Stimulated activated CD4-positive, alpha-beta T cell treated with anti-CD3 and anti-CD28 coated beads, Interleukin-4, amount 100 ng/mL, for 24 hours (primary cell): Measurements from ENCODE around the gene CPTP.

Experiments
- DNase-seq: peaks from one replicate; pipeline ENCODE4 v3.0.0-alpha.2; 2020

CPTP gene

GRCh38 chr1:1292851-1293250 is 31.8 kb upstream of the CPTP start:
- DNase-seq, result no peak

- no peak for DNase-seq
Observed at GRCh38 chr1:1293263-1294249, 31.0 kb upstream of the CPTP start.

GRCh38 chr1:1294250-1294890 is 30.2 kb upstream of the CPTP start:
- no peak for DNase-seq

- no peak for DNase-seq
Observed at GRCh38 chr1:1295154-1295923, 29.3 kb upstream of the CPTP start.

- DNase-seq, result no peak
Observed at GRCh38 chr1:1296070-1297061, 28.2 kb upstream of the CPTP start.

GRCh38 chr1:1297802-1298424 is 26.7 kb upstream of the CPTP start:
- DNase-seq, result no peak

- no peak for DNase-seq
Observed at GRCh38 chr1:1298861-1299685, 25.5 kb upstream of the CPTP start.

- no peak for DNase-seq
Observed at GRCh38 chr1:1299686-1300351, 24.8 kb upstream of the CPTP start.

- DNase-seq, result no peak
Observed at GRCh38 chr1:1300352-1300739, 24.3 kb upstream of the CPTP start.

GRCh38 chr1:1302006-1302430 is 22.6 kb upstream of the CPTP start:
- no peak for DNase-seq

GRCh38 chr1:1302951-1303509 is 21.6 kb upstream of the CPTP start:
- DNase-seq, result no peak

- no peak for DNase-seq
Observed at GRCh38 chr1:1303736-1304135, 20.9 kb upstream of the CPTP start.

GRCh38 chr1:1304331-1305299 is 20.0 kb upstream of the CPTP start:
- DNase-seq, result no peak

GRCh38 chr1:1305300-1306069 is 19.1 kb upstream of the CPTP start:
- peak; percentile 65 for DNase-seq

GRCh38 chr1:1306070-1306660 is 18.4 kb upstream of the CPTP start:
- no peak for DNase-seq

- no peak for DNase-seq
Observed at GRCh38 chr1:1306661-1307260, 17.8 kb upstream of the CPTP start.
